Thyroid gland (tissue), 4 donors: ENCODE results near the gene OR10C1. TPM values are rescaled to one million over a fixed set of nuclear protein-coding genes. Genes with fewer than 3 reads are reported as not detected.

Experiments
- DNase-seq, 2 donors: peaks; one replicate each; pipeline ENCODE4 v3.0.0-alpha.2; 2019
- H3K27ac ChIP-seq, 3 donors: fragments of 200-600 bp; sonication (generic); 1 replicate in 2 of 3; 2 replicates in 1 of 3; pipeline ENCODE4 v1.5.1; 2016 to 2019; ENCODE audit warnings: mild to moderate bottlenecking in 1 of 3, moderate library complexity in 1 of 3
- H3K27me3 ChIP-seq: fragments of 200-600 bp; sonication (generic); one replicate; pipeline ENCODE4 v1.5.1; 2019
- H3K36me3 ChIP-seq, 2 donors: fragments of 200-600 bp; sonication (generic); one replicate each; pipeline ENCODE4 v1.5.1; 2016 to 2019
- H3K4me1 ChIP-seq, 2 donors: fragments of 200-600 bp; sonication (generic); one replicate each; pipeline ENCODE4 v1.5.1; 2017 to 2019
- H3K4me3 ChIP-seq, 3 donors: fragments of 200-600 bp; sonication (generic); replicated peaks in 1 of 3; 1 replicate in 2 of 3; 2 replicates in 1 of 3; pipeline ENCODE4 v1.5.1; 2016; ENCODE audit warnings: mild to moderate bottlenecking in 1 of 3
- H3K9me3 ChIP-seq: fragments of 200-600 bp; sonication (generic); one replicate; pipeline ENCODE4 v1.5.1; 2017
- CTCF ChIP-seq, 6 experiments: fragments of 200-600 bp in 3 of 6; fragments of 450-650 bp in 3 of 6; sonication (generic) in 3 of 6; IDR thresholded peaks; one replicate each; pipeline ENCODE4 v1.5.1; 2016 to 2019; ENCODE audit warnings: antibody characterized with exemption in 6 of 6, mild to moderate bottlenecking in 2 of 6, inconsistent platforms in 1 of 6, moderate library complexity in 1 of 6
- POLR2A ChIP-seq, 2 donors: fragments of 450-650 bp; IDR thresholded peaks; one replicate each; pipeline ENCODE4 v1.6.1; 2017; ENCODE audit warnings: antibody characterized with exemption in 2 of 2, mild to moderate bottlenecking in 2 of 2, moderate library complexity in 1 of 2
- WGBS, 2 donors: methylation state at CpG; one replicate each; pipeline ENCODE4 v1.1.5; 2017; 5-methylcytosine and 5-hydroxymethylcytosine counted together
- intact Hi-C: fragments of 100-400 bp; cut with DNase I; formaldehyde crosslinking; loops from one replicate; pipeline ENCODE4 v1.15.1; 2023
- total RNA-seq, 4 donors: library from RNA; depleted of rRNA; stranded (reverse); fragments of >200 nt; gene quantifications; one replicate each; pipeline ENCODE4 v1.2.3, GENCODE V29; 2016

The OR10C1 gene
- total RNA-seq, 4 donors from 2014 or later = not detected

- Histone ChIP-seq H3K4me1 (no peaks in the 10 kb centered on the region), H3K27me3 (no peaks in the 10 kb centered on the region), H3K27ac (no peak overlapping the region), H3K4me3 (no peak overlapping the region), H3K9me3 (no peaks in the 10 kb centered on the region), H3K36me3 (no peaks in the 10 kb centered on the region)
- TF ChIP-seq CTCF (IDR thresholded peaks at IDR 0.05) (no peak), POLR2A (IDR thresholded peaks at IDR 0.05) (no peak)
- intact Hi-C loops = no loop called here
- no peak for DNase-seq
- WGBS, 2 donors = 75 to 77% methylated on average over 1 of the region's 1 CpG
These were observed 44.6 kb downstream of the OR10C1 start for GRCh38 chr6:29483735-29484134.

GRCh38 chr6:29486577-29486976 lies 47.5 kb downstream of the OR10C1 start:
- Histone ChIP-seq H3K4me1 (no peaks in the 10 kb centered on the region), H3K27me3 (no peaks in the 10 kb centered on the region), H3K4me3 (no peak overlapping the region), H3K36me3 (no peaks in the 10 kb centered on the region), H3K27ac (no peak overlapping the region), H3K9me3 (no peaks in the 10 kb centered on the region)
- DNase-seq = no peak
- TF ChIP-seq CTCF (IDR thresholded peaks at IDR 0.05) = no peak
- TF ChIP-seq POLR2A (IDR thresholded peaks at IDR 0.05) = no peak
- WGBS, 2 donors = 55 to 64% methylated on average over 4 of the region's 4 CpGs
- intact Hi-C loops = no loop called here

DNA sequence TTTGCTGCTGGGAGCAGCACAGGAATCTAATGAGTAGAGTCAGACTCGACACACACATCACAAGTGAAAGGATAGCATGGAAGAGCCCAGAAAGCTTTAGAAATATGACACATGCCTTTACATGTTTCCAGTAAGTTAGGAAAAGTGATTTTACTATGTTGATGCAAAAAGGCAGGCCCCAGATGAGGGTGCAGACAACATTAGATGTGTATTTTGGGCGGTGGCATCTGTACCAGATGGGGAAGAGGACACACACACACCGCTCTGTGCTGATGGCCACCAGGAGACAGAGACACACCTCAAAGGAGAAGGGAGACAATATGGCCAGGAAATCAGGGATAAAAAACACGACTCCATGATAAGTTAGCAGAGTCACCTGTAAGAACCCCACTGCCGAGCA lies 48.0 kb downstream of the OR10C1 start:
- no peak for DNase-seq
- no peak overlapping the region for H3K4me3 ChIP-seq
- WGBS, 2 donors = 80 to 88% methylated on average over 5 of the region's 5 CpGs
- TF ChIP-seq POLR2A (IDR thresholded peaks at IDR 0.05) (no peak), CTCF (IDR thresholded peaks at IDR 0.05) (no peak)
- no peaks in the 10 kb centered on the region for H3K36me3 ChIP-seq
- no peaks in the 10 kb centered on the region for H3K27me3 ChIP-seq
- H3K9me3 ChIP-seq = no peaks in the 10 kb centered on the region
- H3K4me1 ChIP-seq = no peaks in the 10 kb centered on the region
- intact Hi-C loops = no loop called here
- no peak overlapping the region for H3K27ac ChIP-seq

GRCh38 chr6:29487660-29488059 lies 48.6 kb downstream of the OR10C1 start, which contains the start of gene MAS1L:
MAS1L (minus strand) TSS chr6:29487956; CDS start chr6:29487902, 54 bp downstream.
- Histone ChIP-seq H3K9me3 (no peaks in the 10 kb centered on the region), H3K27ac (no peak within 1 kb of the TSS), H3K4me1 (no peaks in the 10 kb centered on the region), H3K27me3 (no peaks in the 10 kb centered on the region), H3K4me3 (no peak within 1 kb of the TSS), H3K36me3 (no peaks in the 10 kb centered on the region)
- intact Hi-C loops = no loop called here
- DNase-seq = no peak
- TF ChIP-seq POLR2A (IDR thresholded peaks at IDR 0.05) = no peak
- TF ChIP-seq CTCF (IDR thresholded peaks at IDR 0.05) = no peak
- WGBS, 2 donors = 88 to 100% methylated on average over 1 to 2 of the region's 2 CpGs

DNA sequence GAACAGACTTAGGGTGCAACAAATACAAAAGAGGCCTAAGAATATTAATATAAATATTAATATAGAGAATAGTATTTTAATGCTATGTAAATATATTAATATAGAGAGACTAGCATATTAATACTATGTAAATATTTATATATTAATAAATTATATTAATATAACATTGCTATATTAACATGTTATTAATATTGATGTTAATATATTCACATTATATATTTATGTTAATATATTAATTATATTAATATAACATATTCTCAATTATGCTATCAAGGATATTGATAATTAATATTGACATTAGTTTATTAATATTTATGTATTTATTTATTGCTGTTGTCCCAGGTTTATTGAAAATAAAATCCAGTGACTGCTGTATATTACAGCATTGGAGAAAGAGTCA lies 49.8 kb downstream of the OR10C1 start:
- no peaks in the 10 kb centered on the region for H3K27me3 ChIP-seq
- no peak overlapping the region for H3K27ac ChIP-seq
- no peak overlapping the region for H3K4me3 ChIP-seq
- intact Hi-C loops = no loop called here
- no peaks in the 10 kb centered on the region for H3K9me3 ChIP-seq
- no peaks in the 10 kb centered on the region for H3K4me1 ChIP-seq
- no peak for DNase-seq
- no peak for TF ChIP-seq CTCF (IDR thresholded peaks at IDR 0.05)
- H3K36me3 ChIP-seq = no peaks in the 10 kb centered on the region
